Head of caudate nucleus (tissue), 42 donors: Measurements from ENCODE around the gene SLC8B1.

Experiments used
- DNase-seq, 42 donors: peaks; one replicate each; pipeline versions ENCODE4 v3.0.0 to v3.0.0-alpha.2; 2020 to 2021; ENCODE audit warnings: mixed read lengths in 7 of 42
- intact Hi-C: fragments of 100-400 bp; cut with DNase I; formaldehyde crosslinking; loops from one replicate; pipeline ENCODE4 v1.15.0; 2022

SLC8B1 gene

DNA sequence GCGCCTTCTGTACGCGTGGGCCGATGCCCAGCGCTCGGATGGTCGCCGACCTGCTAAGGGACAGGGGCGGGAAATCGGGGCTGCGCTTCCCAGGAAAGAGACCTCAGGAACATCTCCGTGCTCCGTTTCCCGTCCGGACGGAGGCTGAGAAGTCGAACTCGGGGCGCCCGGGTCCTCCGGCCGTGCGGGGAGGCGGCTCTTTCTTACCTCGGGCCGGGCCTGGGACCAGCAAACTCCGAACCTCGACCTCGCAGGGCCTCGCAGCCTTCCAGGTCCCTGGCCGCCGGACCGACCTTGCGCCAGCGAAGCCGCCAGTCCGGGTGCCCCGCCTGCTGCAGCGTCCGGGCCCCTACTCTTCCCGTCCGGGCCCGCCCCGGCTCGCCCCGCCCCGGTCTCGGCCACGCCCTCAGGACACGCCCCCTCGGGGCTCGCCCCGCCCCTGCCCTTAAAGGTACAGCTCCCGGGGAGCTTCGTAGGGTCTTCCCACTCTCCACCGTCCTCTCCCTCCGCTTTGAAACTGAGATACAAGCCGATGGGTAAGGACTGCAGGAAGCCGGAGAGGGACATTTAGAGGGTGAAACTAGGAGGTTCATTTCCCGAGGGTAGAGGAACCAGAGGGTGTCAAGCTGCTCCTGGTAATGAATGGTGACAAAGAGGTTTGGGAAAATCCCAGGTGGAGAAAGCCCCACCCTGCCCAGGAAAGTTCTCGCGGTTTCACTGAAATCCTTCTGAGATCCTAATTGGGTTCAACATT is at the start of gene SLC8B1:
TSS of gene SLC8B1 (minus strand) at position 324 of the 754 bp plus-strand sequence. CDS start 2,231 bp downstream, outside the sequence.
- peak; percentile 73 to 97 (median 92) for DNase-seq
- intact Hi-C loops = loop anchor here (2.0 kb wide), 1 partner anchor 24 kb away; the partner anchor contains the start of gene PLBD2

DNA sequence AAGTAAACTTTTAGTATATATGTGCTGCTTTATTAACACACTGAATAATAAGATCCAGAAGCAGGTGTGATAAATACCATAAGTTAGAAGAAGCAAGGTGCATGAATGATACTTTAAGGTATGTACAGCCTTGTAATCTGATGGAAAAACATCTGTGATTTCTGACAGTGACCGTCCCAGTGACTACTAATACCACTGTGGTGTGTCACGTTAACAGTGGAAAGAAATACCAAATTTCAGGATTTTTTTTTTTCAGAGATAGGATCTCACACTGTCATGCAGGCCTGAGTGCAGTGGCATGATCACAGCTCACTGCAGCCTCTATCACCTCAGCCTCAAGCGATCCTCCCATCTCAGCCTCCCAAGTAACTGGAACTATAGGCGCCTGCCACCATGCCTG is 47.3 kb upstream of the SLC8B1 start:
- DNase-seq = no peak
- intact Hi-C loops = no loop called here

DNA sequence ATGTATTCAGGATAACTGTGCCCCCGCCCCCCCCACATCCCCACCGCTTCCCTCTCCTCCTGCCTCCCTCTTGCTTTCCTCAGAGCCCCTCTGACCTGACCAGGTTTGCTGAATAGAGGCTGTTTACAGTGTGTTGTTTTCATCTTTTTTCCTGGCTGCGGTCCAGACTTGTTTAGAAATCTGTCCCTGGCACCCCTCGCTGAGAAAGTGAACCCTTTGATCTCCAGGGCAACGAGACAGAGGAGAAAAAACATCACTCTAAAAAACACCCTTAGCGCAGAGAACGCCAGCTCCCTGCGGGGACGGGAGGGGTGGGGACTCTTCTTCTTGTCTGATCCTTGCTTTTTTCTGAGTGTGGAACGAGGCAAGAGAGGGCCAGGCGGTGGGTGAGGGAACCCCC is 46.3 kb upstream of the SLC8B1 start:
- intact Hi-C loops = no loop called here
- DNase-seq = peak in 6 of 42 donors; percentile 18 to 54 (median 44)

DNA sequence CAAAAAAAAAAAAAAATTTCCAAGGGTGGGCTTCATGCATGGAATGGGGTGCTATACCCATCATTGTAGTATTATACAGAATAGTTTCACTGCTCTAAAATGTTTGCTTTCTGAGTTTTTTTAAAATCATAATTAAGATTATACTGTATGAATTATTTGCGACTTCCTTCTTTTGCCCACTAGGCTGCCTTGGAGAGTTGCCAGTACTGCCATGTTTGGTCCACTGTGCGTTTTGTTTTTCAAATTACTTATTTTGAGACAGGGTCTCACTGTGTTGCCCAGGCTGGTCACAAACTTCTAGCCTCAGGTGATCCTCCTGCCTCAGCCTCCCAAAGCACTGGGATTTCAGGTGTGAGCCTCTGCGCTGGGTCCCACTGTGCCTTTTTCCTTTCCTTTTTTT is 43.4 kb upstream of the SLC8B1 start:
- intact Hi-C loops = no loop called here

DNA sequence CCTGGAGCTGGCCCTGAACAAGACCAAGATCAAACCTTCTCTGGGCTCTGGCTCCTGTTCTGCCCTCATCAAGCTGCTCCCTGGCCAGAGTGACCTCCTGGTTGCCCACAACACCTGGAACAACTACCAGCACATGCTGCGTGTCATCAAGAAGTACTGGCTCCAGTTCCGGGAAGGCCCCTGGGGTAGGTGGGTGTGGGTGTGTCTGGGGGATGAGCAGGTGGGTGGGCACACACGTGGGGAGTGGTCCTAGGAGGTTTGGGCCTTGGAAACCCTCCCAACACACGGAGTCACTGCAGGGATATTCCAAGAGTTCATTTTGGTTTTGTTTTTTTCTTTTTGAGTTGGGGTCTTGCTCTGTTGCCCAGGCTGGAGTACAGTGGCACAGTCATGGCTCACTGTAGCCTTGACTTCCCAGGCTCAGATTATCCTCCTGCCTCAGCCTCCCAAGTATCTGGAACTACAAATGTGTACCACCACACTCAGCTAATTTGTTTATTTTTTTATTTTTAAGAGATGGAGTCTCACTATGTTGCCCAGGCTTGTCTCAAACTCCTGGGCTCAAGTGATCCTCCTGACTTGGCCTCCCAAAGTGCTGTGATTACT is 40.0 kb upstream of the SLC8B1 start:
- DNase-seq = no peak
- intact Hi-C loops = no loop called here

More for the DNA sequence above, 43.4 kb upstream of the SLC8B1 start:
- no peak for DNase-seq

DNA sequence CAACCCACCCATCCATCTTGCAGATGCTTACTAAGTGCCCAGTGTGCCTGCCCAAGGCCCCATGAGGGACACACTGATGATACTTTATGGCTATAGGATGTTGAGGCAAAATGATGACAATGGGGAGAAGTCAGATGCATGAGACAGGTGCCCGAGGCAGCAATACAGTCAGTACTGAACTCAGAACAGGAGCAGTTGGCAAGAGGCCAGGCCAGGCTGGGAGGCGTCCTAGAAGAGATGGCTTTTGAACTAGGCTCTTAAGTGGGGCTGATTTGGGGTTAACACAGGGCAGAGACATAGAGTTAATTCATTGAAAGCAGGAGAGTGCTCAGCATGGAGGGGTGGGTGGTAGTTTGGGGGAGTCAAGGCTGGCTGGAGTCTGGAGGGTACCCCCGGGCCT is 39.1 kb upstream of the SLC8B1 start:
- intact Hi-C loops = no loop called here
- DNase-seq = no peak

DNA sequence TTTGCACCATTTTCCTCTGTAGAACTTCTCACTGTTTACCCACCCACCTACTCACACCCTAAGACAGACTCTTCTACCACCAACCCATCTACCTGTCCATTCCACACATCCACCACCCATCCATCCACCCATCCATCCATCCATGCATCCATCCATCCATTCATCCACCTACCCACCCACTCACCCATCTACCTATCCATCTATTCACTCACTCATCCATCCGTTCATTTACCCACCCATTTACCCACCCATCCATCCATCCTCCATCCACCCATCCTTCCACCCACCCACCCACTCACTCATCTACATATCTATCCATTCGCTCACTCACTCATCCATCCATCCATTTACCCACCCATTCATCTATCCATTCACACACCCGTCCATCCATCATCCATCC is 38.5 kb upstream of the SLC8B1 start:
- intact Hi-C loops = no loop called here
- DNase-seq = no peak

DNA sequence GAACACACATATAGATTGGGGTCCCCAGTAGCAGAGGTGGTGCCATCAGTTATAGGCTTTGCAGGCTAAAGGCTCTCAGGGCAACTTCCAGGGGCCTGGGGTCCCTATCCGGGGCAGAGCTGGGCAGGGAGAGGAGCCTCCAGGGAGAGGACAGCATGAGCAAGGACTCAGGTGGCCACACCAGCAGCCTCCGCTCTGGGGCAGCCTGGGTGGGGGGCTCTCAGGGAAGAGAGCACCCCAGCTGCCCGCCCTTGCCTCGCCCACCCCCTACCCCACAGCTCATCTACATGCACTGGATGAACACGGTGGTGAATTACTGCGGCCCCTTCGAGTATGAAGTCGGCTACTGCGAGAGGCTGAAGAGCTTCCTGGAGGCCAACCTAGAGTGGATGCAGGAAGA is 37.5 kb upstream of the SLC8B1 start:
- intact Hi-C loops = no loop called here

DNA sequence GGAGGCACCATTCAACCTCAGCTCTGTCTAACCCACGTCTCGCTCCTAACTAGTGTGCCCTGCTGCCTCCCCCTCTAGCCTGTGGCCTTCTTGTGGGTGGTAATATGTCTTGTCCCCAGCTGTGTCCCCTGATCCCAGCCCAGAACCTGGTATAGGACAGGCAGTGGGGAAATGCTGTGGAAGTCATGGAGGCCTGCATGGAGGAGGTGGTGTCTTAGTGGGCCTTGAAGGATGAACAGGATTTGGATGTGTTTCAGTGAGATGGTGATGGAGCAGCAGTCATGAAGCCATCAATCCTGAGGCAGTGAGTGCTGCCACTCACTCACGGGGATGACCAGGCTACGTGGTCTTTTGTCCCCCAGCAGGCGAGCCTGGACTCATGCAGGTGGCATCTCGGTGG is 36.9 kb upstream of the SLC8B1 start:
- intact Hi-C loops = no loop called here
- DNase-seq = no peak

More for the DNA sequence above, 37.5 kb upstream of the SLC8B1 start:
- no peak for DNase-seq

DNA sequence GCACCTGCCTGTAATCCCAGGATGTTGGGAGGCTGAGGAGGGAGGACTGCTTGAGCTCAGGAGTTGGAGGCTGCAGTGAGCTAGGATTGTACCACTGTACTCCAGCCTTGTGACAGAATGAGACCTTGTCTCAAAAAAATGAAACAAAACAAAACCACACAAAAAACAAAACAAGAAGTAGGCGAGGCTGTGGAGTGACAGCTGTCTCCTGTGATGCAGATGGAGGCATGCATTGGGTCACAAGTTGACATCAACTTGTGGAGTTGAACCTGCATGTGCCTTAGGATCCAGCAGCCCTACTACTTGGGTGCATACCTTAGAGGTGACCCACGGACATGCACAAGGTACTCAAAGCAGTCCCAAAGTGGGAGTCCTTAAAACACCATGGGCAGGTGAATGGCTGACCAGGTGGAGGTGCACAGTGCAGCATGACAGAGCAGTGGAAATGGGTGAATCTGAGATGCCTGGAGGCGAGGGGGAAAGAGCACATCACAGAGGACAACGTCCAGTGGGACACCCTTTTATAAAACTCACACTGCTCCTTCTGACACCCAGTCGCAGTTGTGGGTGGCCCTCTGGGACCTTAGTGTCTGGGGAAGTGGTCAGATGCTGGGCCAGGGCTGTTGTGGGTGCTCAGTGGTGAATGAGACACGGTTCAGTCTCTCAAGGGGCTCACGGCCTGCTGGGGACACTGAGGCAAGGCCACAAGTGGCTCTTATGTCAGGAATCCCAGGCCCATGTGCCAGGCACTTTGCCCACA is 36.2 kb upstream of the SLC8B1 start:
- intact Hi-C loops = no loop called here
- DNase-seq = no peak

DNA sequence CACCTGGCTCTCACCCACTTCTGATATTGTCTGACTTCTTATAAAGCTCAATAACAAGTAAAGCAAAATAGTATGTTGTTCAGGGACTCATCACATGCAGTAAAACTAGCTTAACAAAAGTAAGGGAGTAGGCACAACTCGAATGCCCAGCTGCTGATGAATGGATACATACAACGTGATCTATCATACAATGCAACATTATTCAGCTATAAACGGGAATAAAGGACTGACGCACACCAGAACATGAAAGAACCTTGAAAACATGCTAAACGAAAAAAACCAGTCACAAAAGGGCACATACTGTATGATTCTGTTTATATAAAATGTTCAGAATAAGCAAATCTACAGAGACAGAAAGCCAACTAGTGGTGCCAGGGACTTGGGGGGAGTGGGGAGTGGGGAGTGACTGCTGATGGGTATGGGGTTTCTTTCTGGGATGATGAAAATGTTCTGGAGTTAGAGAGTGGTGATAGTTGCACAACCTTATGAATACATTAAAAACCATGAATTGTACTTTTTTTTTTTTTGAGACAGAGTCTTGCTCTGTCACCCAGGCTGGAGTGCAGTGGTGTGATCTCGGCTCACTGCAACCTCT is 34.6 kb upstream of the SLC8B1 start:
- peak in 3 of 42 donors; percentile 19 to 55 (median 46) for DNase-seq
- intact Hi-C loops = no loop called here

DNA sequence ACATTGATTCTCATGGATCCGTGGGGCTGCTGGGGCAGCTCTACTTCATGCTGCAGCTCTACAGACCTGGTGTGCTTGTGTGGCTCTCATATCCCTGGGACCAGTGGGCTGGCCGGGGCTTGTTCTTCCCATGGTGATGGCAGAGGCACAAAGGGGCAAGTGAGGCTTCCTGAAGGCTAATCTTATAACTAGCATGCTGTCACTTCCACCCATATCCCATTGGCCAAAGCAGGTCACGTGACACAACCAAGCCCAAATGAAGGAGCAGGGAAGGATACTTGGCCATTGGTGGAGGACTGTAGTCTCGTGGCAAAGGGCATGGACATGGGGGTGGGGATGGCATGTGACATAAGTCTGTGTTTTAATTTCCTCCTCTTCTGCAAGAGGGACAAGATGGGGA is 33.4 kb upstream of the SLC8B1 start:
- peak in 1 of 42 donors; percentile 43 for DNase-seq
- intact Hi-C loops = no loop called here

DNA sequence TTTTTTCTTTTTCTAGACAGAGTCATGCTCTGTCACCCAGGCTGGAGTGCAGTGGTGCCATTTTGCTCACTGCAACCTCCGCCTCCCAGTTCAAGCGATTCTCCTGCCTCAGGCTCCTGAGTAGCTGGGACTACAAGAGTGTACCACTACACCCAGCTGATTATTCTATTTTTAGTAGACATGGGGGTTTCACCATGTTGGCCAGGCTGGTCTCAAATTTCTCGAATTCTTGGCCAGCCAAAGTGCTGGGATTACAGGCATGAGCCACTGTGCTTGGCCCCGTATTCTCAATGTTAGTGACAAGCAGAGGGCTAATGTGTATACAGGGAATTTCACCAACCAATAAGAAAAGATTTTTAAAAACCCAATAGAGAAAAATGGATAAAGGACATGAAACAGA is 31.9 kb upstream of the SLC8B1 start:
- intact Hi-C loops = no loop called here
- DNase-seq = no peak

DNA sequence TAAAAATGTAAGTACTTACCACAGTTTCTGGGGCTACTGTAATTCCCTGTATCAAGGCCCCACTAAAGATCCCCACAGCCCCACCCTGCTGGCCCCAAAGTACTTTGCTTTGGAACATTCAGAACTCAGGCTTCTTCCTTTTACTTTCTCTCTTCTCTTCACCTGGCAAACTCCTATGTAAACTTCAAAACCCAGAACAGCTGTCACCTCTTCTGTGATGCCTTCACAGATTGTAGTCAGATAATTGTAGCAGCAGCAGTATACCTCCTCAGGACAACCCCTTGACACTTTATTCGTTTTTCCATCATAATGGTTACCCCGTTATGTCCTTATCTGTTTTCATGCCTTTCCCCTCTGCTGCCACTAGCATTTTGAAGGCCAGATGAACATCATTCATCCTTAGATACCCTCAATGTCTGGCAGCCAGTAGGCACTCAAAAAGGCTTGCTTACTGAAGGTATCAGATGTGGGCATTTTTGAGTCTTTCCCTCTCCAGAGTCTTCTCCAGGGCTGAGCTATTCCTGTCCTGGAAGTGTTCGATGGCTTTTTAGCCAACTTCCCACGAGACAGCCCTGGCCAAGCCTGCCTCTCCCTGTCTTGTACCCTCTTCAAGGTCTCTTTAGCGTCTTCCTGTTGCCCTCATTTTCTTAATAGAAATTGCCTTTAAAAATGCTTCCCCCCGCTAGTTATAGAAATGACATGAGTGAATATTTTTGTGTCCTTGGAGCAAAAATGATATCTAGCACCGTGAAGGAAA is 30.9 kb upstream of the SLC8B1 start:
- DNase-seq = no peak
- intact Hi-C loops = no loop called here

DNA sequence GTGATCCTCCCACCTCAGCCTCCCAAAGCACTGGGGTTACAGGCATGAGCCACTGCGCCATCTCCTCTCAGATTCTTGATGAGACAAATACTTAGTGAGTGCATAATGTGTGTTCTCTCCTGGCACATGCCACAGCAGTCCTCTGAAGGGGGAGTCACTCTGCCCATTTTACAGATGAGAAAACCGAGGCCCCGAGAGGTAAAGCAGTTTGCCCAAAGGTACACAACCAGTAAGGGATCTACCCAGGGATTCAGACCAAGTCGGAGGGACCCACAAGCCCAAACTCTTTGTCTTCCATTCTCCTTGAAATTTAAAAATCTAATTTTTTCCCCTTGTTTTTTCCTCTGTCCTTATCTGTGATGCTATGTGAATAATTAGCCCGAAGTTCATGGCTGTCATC is 29.8 kb upstream of the SLC8B1 start:
- intact Hi-C loops = no loop called here
- DNase-seq = no peak

DNA sequence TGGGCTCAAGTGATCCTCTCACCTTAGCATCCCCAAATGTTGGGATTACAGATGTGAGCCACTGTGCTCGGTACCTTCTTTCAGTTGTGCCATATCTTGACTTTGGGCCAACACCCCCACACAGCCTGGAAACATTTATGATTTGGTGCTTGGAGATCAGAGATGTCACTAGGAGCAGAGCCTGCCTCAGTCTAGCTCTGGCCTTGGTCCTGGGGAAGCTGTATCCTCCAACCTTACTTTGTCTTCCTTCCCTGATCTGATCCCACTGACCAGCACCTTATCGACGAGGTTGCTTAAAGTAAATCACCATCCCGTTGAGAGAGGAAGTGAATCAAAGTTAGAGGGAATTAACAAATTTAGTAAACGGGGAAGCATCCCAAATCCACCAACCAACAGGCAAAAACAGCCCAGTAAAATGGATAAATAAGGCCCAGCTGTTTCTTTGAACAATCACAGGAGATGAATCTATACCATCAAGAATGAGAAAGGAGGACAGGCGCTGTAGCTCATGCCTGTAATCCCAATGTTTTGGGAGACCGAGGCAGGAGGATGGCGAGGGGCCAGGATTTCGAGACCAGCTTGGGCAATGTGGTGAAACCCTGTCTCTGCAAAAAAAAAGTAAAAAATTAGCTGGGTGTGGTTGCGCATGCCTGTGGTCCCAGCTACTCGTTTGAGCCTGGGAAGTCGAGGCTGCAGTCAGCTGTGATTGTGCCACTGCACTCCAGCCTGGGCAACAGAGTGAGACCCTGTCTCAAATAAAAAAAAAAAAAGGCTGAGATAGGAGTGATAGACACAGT is 26.9 kb upstream of the SLC8B1 start:
- DNase-seq = no peak
- intact Hi-C loops = no loop called here

DNA sequence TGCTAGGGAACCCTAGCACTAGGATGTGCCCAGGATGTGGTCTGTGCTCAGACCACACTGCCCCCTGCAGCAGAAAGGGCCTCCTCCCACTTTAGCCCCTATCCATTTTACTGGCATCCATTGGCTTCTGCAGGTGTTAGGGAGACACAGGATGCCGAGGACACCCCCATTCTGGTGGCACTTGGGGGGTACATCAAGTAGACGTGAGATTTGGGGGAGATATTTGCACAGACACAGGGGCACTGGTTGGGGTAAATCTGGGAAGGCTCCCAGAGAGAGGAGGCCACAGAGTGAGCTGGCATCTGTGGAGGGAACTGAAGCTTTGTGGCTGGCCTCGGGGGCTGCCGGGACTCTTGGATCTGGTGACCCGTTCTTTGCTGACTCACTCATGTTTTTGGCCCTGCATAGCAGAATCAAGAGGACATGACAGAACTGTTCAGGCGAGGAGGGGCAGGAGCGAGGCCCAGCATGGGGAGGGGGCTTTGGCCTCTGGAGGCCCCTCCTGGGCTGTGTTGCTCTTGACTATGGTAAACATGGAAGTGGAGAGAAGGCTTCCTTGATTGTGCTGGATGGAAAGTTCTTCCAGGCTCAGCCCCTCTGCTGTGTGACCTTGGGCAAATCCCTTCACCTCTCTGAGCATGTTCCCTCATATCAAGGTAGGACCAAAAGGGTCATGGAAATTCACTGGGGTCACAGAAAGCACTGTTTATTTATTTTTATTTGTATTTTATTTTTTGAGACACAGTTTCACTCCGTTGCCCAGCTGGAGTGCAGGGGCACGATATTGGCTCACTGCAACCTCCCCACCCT is 25.2 kb upstream of the SLC8B1 start:
- peak in 4 of 42 donors; percentile 27 to 65 (median 44) for DNase-seq
- intact Hi-C loops = loop anchor here (2.0 to 10.0 kb wide), 2 partner anchors 25 to 165 kb away; partner anchors contain the start of gene SLC8B1
